ENCODE measurements around the gene TTC3. TPM values are rescaled to one million over a fixed set of nuclear protein-coding genes. Genes with fewer than 3 reads are reported as not detected.

The TTC3 gene
- total RNA-seq, 3 donors from 2014 or later = 179 to 269 (median 249) TPM

- Histone ChIP-seq H3K4me1 (no peaks in the 10 kb centered on the region), H3K9me3 (no peaks in the 10 kb centered on the region), H3K4me3 (no peak overlapping the region), H3K36me3 (peaks cover 7% of the 10 kb centered on the region), H3K27me3 (no peaks in the 10 kb centered on the region), H3K27ac (no peak overlapping the region)
- TF ChIP-seq, protein P1, sequence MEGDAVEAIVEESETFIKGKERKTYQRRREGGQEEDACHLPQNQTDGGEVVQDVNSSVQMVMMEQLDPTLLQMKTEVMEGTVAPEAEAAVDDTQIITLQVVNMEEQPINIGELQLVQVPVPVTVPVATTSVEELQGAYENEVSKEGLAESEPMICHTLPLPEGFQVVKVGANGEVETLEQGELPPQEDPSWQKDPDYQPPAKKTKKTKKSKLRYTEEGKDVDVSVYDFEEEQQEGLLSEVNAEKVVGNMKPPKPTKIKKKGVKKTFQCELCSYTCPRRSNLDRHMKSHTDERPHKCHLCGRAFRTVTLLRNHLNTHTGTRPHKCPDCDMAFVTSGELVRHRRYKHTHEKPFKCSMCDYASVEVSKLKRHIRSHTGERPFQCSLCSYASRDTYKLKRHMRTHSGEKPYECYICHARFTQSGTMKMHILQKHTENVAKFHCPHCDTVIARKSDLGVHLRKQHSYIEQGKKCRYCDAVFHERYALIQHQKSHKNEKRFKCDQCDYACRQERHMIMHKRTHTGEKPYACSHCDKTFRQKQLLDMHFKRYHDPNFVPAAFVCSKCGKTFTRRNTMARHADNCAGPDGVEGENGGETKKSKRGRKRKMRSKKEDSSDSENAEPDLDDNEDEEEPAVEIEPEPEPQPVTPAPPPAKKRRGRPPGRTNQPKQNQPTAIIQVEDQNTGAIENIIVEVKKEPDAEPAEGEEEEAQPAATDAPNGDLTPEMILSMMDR (IDR thresholded peaks at IDR 0.05) = no peak
- TF ChIP-seq POLR2A (IDR thresholded peaks at IDR 0.05) (no peak), POLR2AphosphoS5 (IDR thresholded peaks at IDR 0.05) (no peak)
- no peak for DNase-seq (ENCODE audit: low spot score in 2 of 2)
- intact Hi-C loops (cut with DNase I; ENCODE audit: low total_unique reads) = no loop called here
Observed at GRCh38 chr21:37227071-37228002, 154.3 kb downstream of the TTC3 start.

GRCh38 chr21:37228003-37228400 lies 154.9 kb downstream of the TTC3 start:
- intact Hi-C loops (cut with DNase I; ENCODE audit: low total_unique reads) = no loop called here
- Histone ChIP-seq H3K4me1 (no peaks in the 10 kb centered on the region), H3K27me3 (no peaks in the 10 kb centered on the region), H3K4me3 (no peak overlapping the region), H3K36me3 (peaks cover 7% of the 10 kb centered on the region), H3K9me3 (no peaks in the 10 kb centered on the region), H3K27ac (no peak overlapping the region)
- no peak for TF ChIP-seq POLR2A (IDR thresholded peaks at IDR 0.05)
- TF ChIP-seq POLR2AphosphoS5 (IDR thresholded peaks at IDR 0.05) = no peak
- TF ChIP-seq, protein P1 (IDR thresholded peaks at IDR 0.05) = no peak
- DNase-seq (ENCODE audit: low spot score in 2 of 2) = no peak

DNA sequence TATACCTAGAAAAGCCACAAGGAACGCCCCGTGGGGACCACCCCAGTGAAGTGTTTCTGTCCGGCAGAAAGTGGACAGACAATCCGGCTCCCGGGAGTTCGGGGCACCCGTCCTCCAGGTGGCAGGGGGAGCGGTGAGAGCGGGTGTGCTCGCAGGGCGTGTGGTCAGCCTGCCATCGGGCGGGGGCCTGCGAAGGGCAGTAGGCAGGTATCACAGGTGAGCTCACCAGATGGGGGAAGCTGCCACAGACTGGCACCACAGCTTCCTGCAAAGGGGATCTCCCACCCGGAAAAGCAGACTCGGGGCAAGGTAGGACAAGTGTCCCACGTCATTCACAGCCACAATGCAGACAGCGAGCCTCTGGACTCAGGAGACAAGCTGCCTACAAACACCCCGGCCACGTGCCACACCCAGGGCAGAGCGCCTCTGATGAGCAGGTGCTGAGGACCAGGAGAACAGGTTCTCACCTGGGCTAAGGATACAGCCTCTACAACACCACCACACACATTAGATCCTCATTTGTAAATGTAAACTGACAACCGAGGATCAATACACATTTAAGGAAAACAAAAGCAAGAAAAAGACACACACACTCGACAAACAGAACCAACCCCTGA lies 157.7 kb downstream of the TTC3 start:
- intact Hi-C loops (cut with DNase I; ENCODE audit: low total_unique reads) = no loop called here
- DNase-seq (ENCODE audit: low spot score in 2 of 2) = no peak
- Histone ChIP-seq H3K4me3 (no peak overlapping the region), H3K27me3 (no peaks in the 10 kb centered on the region), H3K36me3 (peaks cover 7% of the 10 kb centered on the region), H3K27ac (no peak overlapping the region), H3K4me1 (no peaks in the 10 kb centered on the region), H3K9me3 (no peaks in the 10 kb centered on the region)
- no peak for TF ChIP-seq POLR2AphosphoS5 (IDR thresholded peaks at IDR 0.05)
- TF ChIP-seq, protein P1 (IDR thresholded peaks at IDR 0.05) = no peak
- TF ChIP-seq POLR2A (IDR thresholded peaks at IDR 0.05) = no peak

DNA sequence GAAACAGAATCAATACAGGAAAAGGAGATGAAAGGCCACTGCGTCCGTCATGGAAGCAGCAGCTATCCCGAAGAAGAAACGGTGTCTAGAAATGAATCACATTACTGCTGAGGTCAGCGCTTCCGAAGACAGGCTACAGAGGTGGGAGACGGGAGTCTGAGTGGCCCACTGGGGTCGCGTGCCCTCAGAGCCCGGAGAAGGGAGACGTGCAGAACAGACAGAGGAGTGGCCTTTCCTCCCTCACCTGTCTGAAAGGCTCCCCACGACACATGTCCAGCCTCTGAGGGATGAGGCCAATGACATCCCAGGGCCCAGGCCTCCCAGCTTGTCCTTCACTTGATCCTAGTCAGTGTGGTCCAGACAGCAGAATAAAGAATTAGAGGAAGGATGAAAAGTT lies 158.2 kb downstream of the TTC3 start:
- Histone ChIP-seq H3K36me3 (peaks cover 7% of the 10 kb centered on the region), H3K9me3 (no peaks in the 10 kb centered on the region), H3K27ac (no peak overlapping the region), H3K27me3 (no peaks in the 10 kb centered on the region), H3K4me3 (no peak overlapping the region), H3K4me1 (no peaks in the 10 kb centered on the region)
- TF ChIP-seq, protein P1 (IDR thresholded peaks at IDR 0.05) = no peak
- TF ChIP-seq POLR2AphosphoS5 (IDR thresholded peaks at IDR 0.05) (no peak), POLR2A (IDR thresholded peaks at IDR 0.05) (no peak)
- intact Hi-C loops (cut with DNase I; ENCODE audit: low total_unique reads) = no loop called here
- DNase-seq (ENCODE audit: low spot score in 2 of 2) = no peak

- TF ChIP-seq POLR2A (IDR thresholded peaks at IDR 0.05) (no peak), POLR2AphosphoS5 (IDR thresholded peaks at IDR 0.05) (no peak)
- TF ChIP-seq, protein P1 (IDR thresholded peaks at IDR 0.05) = no peak
- Histone ChIP-seq H3K9me3 (no peaks in the 10 kb centered on the region), H3K4me1 (no peaks in the 10 kb centered on the region), H3K27me3 (no peaks in the 10 kb centered on the region), H3K27ac (no peak overlapping the region), H3K4me3 (no peak overlapping the region), H3K36me3 (peaks cover 7% of the 10 kb centered on the region)
- DNase-seq (ENCODE audit: low spot score in 2 of 2) = no peak
- intact Hi-C loops (cut with DNase I; ENCODE audit: low total_unique reads) = no loop called here
Observed at GRCh38 chr21:37231671-37232070, 158.6 kb downstream of the TTC3 start.
